Immature natural killer cell (primary cell): ENCODE results near the gene EPS8. TPM values are rescaled to one million over a fixed set of nuclear protein-coding genes. Genes with fewer than 3 reads are reported as not detected.

ENCODE experiments used
- DNase-seq, 3 donors: peaks; one replicate each; pipeline ENCODE4 v3.0.0; 2022; ENCODE audit warnings: mixed read lengths in 1 of 3
- H3K27ac Mint-ChIP-seq, 6 donors: one replicate each; pipeline ENCODE4 v1.8.0; 2020; ENCODE audit warnings: mixed read lengths in 6 of 6, mild to moderate bottlenecking in 5 of 6, inconsistent platforms in 4 of 6, moderate library complexity in 3 of 6
- H3K27me3 Mint-ChIP-seq, 3 donors: one replicate each; pipeline ENCODE4 v1.8.0; 2020 to 2021; ENCODE audit warnings: low read depth in 3 of 3, mild to moderate bottlenecking in 3 of 3, mixed read lengths in 3 of 3, moderate library complexity in 3 of 3, inconsistent platforms in 1 of 3
- H3K36me3 Mint-ChIP-seq, 3 donors: one replicate each; pipeline ENCODE4 v1.8.0; 2020; ENCODE audit warnings: mixed read lengths in 3 of 3, inconsistent platforms in 2 of 3, mild to moderate bottlenecking in 2 of 3
- H3K4me1 Mint-ChIP-seq, 2 donors: one replicate each; pipeline ENCODE4 v1.8.0; 2020; ENCODE audit warnings: inconsistent platforms in 2 of 2, mild to moderate bottlenecking in 2 of 2, mixed read lengths in 2 of 2, moderate library complexity in 1 of 2
- H3K4me3 Mint-ChIP-seq, 5 donors: one replicate each; pipeline ENCODE4 v1.8.0; 2020; ENCODE audit warnings: mild to moderate bottlenecking in 5 of 5, mixed read lengths in 5 of 5, inconsistent platforms in 3 of 5, moderate library complexity in 3 of 5
- H3K9me3 Mint-ChIP-seq, 6 donors: one replicate each; pipeline ENCODE4 v1.8.0; 2020; ENCODE audit warnings: mild to moderate bottlenecking in 6 of 6, mixed read lengths in 6 of 6, inconsistent platforms in 4 of 6, moderate library complexity in 3 of 6
- polyA plus RNA-seq, 3 donors: library from polyadenylated mRNA; unstranded; fragments of 300-500 nt; fragmentation: Illumina TruSeq; gene quantifications; one replicate each; pipeline ENCODE4 v1.2.3, GENCODE V29; 2021

The EPS8 gene
- polyA plus RNA-seq, 3 donors from 2014 or later, result 0.24 to 2.8 (median 2.0) TPM

DNA sequence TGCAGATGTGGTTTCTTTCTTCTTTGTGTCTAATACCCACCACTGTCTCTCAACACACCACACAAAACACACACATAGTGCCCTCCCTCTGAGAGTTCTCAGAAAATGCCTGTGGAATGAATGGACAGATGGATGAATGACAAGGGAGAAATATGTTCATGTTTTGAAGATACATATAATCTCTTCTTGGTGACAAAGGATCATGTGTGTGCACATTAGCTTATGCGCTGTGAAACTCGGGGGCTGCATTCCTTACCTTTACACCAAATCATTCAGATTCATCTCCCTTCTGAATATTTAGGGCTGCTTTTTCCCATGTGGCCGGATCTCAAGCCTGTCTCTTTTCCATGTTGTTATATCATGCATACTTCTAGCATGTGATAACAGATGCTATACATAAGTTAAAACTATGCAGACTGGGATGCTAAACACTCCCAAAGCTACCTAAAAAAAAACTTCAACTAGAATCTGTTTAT is 111.4 kb downstream of the EPS8 start:
- Mint-ChIP-seq H3K27me3 (no peaks in the 10 kb centered on the region), H3K9me3 (no peaks in the 10 kb centered on the region), H3K27ac (no peak overlapping the region), H3K36me3 (no peaks in the 10 kb centered on the region), H3K4me1 (no peaks in the 10 kb centered on the region), H3K4me3 (no peak overlapping the region)
- DNase-seq, result no peak

DNA sequence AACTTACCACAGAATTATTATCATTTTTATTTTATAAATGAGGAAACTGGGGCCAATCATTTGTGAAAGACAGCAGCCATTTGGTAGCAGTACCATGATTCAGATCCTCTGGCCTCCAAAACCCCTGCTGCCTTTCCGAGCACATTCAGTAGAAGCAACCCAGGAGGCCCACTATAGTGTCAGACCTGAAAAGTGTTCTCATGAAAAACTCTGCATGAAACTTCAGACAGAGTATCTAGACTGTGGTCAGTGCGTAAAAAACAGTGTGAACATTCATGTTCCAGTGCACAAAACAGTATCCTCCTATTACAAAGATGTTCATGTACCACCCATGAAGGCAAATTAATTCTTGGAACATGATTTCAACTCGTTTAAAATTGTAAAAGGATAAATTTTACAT is 112.0 kb downstream of the EPS8 start:
- Mint-ChIP-seq H3K27ac (no peak overlapping the region), H3K36me3 (no peaks in the 10 kb centered on the region), H3K27me3 (no peaks in the 10 kb centered on the region), H3K9me3 (no peaks in the 10 kb centered on the region), H3K4me3 (no peak overlapping the region), H3K4me1 (no peaks in the 10 kb centered on the region)
- no peak for DNase-seq

DNA sequence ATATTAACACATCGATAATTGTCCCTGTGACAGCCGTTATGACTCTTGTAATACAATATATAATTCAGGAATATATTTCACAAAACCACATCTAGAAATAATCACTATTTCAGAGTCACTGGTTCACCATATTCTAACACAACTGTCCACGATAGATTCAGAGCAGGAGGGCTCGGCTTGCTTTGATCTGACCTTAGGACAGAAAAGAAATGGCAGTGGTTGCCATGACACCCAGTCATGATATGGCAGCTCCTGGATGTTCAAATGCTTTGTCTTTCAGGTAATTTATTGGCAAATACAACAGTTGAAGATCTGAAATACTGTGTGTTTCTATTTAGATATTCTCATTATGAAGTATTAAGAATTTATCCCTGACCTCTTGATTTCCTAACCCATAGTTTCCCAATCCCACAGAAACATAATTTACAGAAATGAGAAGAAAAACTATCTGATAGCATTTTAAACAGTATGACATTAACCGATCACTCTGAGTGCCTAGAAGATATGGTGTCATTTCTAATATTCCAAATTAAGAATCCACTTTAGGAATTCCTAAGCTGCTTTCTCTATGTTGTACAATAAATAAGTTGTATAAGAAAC is 116.4 kb downstream of the EPS8 start:
- H3K4me1 Mint-ChIP-seq, result no peaks in the 10 kb centered on the region
- no peaks in the 10 kb centered on the region for H3K36me3 Mint-ChIP-seq
- no peak for DNase-seq
- H3K9me3 Mint-ChIP-seq, result no peaks in the 10 kb centered on the region
- H3K27ac Mint-ChIP-seq, result no peak overlapping the region
- no peak overlapping the region for H3K4me3 Mint-ChIP-seq
- no peaks in the 10 kb centered on the region for H3K27me3 Mint-ChIP-seq

DNA sequence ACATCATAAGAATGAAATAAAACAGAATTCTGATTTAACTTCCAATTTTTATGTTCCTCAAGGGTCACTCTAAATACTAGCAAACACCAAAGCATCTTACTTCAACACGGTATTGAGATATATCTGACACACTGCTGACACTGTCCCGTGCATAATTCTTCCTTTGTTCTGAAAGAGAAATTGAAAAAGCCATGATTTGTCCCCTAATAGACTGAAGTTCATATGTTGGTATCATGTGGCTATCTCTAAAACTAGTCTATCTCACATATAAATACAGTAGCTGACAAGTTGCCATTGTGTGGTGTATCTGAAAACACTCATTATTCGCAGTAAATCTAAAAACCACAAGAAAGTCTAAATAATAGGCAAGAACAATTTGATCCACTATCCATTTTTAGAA is 118.4 kb downstream of the EPS8 start:
- Mint-ChIP-seq H3K36me3 (no peaks in the 10 kb centered on the region), H3K4me3 (no peak overlapping the region), H3K9me3 (no peaks in the 10 kb centered on the region), H3K27me3 (peaks cover 0 to 2% (median 0%) of the 10 kb centered on the region in 3 donors), H3K4me1 (no peaks in the 10 kb centered on the region), H3K27ac (no peak overlapping the region)
- no peak for DNase-seq

DNA sequence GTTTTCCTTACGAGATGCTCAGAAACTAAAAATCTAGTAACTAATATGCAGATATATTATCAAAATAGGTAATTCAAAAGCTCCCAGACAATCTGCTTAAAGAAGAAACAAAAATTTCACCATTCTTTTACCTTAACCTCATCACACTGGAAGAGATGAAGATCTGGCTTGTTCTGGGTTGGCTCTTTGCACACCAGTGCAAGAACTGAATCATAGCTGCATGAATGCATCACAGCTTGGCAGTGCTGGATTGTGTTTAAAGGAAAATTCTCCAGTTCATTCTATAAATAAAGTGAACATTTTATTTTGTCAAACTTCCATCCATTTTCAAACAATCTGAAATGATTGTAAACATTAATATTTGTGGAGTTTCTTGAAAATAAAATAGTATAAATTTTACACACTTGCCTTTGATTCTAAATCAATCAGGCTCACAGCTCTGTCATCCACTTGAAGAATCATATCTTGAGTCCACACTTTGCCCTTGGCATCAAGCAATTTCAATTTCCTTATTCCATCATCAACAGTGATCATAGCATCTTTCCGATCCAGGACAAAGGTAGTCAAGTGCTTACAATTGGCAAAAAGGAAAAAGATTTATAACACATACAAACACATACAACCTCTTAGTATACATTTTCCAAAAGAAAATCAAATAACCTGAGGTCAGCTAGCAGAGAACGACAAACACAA is 119.8 kb downstream of the EPS8 start:
- Mint-ChIP-seq H3K36me3 (no peaks in the 10 kb centered on the region), H3K4me3 (no peak overlapping the region), H3K9me3 (no peaks in the 10 kb centered on the region), H3K4me1 (no peaks in the 10 kb centered on the region), H3K27ac (no peak overlapping the region), H3K27me3 (peaks cover 0 to 2% (median 0%) of the 10 kb centered on the region in 3 donors)
- no peak for DNase-seq

DNA sequence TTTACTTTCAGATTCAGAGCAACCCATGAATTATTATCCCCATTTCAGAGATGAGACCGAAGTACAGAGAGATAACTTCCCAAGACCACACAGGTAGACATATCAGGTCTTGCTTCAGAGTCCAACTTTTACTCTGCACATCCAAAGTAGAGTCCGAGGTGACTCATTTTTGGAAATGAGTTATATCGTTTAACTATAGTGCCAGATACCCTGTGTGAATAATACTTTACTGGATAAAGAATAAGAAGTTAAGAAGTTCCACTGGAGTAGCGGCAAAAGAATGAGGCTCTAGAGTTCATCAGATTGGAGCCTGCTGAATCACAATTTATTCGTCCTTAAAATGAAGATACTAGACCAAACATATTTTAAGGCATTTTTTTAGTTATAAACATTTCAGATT is 124.7 kb downstream of the EPS8 start:
- Mint-ChIP-seq H3K27me3 (peaks cover 0 to 2% (median 2%) of the 10 kb centered on the region in 3 donors), H3K4me3 (no peak overlapping the region), H3K36me3 (no peaks in the 10 kb centered on the region), H3K4me1 (no peaks in the 10 kb centered on the region), H3K27ac (no peak overlapping the region), H3K9me3 (no peaks in the 10 kb centered on the region)
- DNase-seq, result no peak

DNA sequence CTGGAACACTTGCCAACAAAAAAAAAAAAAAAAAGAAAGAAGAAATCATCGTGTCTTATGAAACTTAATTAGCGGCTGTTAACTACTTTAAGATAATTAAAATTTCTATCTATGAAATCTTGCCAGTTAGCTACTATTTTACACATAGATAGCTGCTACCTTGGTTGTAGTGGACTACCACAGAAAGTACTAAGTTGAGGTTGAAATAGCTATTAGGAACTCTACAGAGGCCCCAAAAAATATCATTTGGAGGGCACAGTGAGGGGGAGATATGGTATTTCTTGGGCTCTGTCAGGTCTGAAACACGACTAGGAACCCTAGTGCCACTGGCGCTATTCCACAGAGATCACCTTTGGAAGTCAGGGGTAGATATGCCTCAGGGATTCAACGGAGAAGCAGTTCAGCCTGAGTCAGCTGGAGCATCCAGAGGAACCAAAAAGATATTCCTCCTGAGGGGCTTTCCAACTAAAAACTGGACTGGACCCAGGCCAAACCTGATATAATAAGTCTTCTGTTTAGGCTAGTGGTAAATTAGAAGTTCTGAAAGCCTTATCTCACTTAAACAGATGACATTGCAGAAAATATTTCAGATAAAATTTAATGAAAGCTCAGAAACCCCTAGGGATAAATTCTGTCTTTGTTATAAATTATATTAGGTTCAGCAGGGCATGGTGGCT is 126.1 kb downstream of the EPS8 start:
- peaks cover 0 to 2% (median 2%) of the 10 kb centered on the region in 3 donors for H3K27me3 Mint-ChIP-seq
- no peak overlapping the region for H3K4me3 Mint-ChIP-seq
- no peaks in the 10 kb centered on the region for H3K36me3 Mint-ChIP-seq
- H3K27ac Mint-ChIP-seq, result no peak overlapping the region
- no peaks in the 10 kb centered on the region for H3K9me3 Mint-ChIP-seq
- no peaks in the 10 kb centered on the region for H3K4me1 Mint-ChIP-seq
- no peak for DNase-seq

DNA sequence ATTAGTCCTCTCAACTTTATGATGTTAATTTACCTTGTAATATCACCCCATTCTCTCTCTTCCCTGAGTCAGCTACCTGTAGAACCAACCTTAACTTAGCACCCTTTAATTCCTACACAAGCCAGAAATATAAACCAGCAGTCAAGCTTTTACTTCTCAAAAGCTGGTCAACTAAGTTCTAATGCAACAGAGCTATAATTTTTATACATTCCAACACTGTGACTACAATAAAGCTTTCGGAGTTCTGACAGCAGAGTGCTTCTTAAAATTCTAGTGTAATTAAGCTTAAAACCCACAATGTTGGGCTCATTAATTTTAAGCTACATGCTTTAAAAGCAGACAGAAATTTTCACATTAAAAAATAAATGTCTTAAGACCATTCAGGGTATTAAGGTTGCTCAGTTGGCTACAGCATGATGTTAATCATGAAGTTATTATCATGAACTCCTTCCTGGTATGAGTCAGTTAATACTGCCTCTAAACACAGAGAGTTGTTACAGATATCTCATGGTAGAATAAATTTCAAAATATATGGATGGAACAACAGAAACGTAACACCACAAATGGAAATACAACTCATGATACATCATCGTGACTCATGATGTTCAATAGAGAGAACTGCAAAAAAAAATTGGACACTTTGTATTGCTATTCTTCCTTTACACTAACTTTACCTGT is 126.7 kb downstream of the EPS8 start:
- Mint-ChIP-seq H3K9me3 (no peaks in the 10 kb centered on the region), H3K4me3 (no peak overlapping the region), H3K27me3 (peaks cover 0 to 4% (median 2%) of the 10 kb centered on the region in 3 donors), H3K27ac (no peak overlapping the region), H3K36me3 (no peaks in the 10 kb centered on the region), H3K4me1 (no peaks in the 10 kb centered on the region)
- DNase-seq, result no peak

DNA sequence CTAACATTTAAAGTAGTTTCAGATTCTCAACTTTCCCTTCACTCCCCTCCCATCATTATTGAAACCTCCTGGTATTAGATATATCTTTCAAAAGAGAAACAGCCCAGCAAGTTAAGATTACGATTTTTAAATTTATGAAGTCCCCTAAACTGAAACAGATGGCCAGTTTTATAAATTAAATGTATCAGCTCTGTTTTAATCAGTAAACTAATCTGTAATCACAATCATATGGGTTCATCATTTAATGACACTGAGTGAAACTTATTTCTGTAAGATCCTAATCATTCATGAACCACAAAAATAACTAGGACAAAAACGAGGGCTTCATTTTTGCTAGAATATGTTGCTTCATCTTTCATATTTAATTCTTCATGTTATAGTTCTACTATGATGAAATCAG is 137.8 kb downstream of the EPS8 start:
- no peak for DNase-seq
- H3K4me1 Mint-ChIP-seq, result no peaks in the 10 kb centered on the region
- H3K27ac Mint-ChIP-seq, result no peak overlapping the region
- H3K36me3 Mint-ChIP-seq, result no peaks in the 10 kb centered on the region
- H3K9me3 Mint-ChIP-seq, result no peaks in the 10 kb centered on the region
- no peak overlapping the region for H3K4me3 Mint-ChIP-seq
- H3K27me3 Mint-ChIP-seq, result peaks cover 0 to 6% (median 1%) of the 10 kb centered on the region in 3 donors

DNA sequence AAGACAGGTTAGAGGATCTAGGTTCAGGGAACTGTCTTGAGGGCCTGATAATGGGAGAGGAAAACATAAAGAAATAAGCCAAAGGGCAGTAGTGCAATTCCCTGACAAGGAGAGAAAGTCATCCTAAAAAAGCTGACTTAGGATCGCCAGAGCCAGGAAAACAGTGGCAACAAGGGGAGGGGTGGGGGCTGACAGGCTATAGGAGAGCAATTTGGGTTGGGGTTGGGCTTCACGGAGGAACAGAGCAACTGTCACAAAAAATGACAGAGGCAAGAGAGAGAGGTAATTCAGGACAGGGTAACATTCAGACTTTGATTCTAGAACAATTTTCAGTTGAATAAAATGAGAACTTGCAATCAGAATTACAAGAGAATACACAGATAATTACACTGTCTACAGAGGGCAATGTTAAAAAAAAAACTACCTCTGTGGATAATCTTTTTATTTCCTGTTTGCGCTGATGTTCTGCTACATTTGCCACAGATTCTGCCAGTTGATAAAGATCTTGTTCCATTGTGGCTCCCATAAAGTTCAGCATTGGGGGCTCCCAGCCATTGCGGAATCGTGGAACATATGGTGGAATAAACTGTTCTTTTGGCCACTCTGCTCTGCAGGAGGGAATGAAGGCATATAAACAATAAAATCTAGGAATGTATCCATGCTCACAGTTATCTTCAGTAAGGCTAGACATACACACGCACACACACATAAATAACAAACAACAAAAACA is 138.6 kb downstream of the EPS8 start:
- no peak for DNase-seq
- H3K4me3 Mint-ChIP-seq, result no peak overlapping the region
- no peaks in the 10 kb centered on the region for H3K4me1 Mint-ChIP-seq
- H3K9me3 Mint-ChIP-seq, result no peaks in the 10 kb centered on the region
- no peaks in the 10 kb centered on the region for H3K36me3 Mint-ChIP-seq
- H3K27me3 Mint-ChIP-seq, result peaks cover 0 to 6% (median 1%) of the 10 kb centered on the region in 3 donors
- H3K27ac Mint-ChIP-seq, result no peak overlapping the region

DNA sequence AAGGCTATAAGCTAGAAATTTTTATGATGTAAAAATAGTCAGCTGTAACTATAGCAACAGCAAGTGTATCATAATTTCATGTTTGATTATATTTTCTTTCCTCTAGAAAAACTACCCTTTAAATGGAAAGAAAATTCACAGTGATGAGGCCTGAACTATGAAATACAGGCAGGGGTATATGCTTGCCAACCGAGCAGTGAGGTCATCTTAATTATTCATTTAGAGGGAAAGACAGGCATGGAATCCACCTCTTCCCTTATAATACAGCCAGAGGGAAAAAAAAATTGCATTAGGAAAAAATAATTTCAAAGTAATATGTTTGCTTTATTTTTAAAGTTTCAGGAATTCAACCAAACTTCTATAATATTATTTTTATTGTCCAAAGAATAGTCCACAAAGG is 139.8 kb downstream of the EPS8 start:
- Mint-ChIP-seq H3K4me1 (no peaks in the 10 kb centered on the region), H3K36me3 (no peaks in the 10 kb centered on the region), H3K4me3 (no peak overlapping the region), H3K27me3 (peaks cover 0 to 6% (median 1%) of the 10 kb centered on the region in 3 donors), H3K27ac (no peak overlapping the region), H3K9me3 (no peaks in the 10 kb centered on the region)
- DNase-seq, result no peak

DNA sequence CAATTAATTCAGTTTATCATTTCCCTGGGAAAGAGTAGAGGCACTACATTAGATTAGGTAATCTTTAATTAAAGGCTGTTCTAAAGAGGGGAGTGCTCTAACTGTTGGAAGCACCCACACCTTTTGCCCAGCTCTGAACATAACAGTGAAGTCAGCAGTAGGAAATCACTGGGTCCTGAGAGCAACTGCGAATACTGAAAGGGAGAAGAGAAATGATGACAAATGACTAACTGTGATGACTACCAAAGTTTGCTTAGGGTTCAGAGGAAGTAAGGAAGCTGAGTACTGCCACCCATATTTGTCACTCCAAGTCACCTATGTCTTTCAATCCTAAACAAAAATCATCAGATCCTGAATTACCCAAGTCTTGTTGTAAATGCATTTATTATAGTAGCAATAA is 140.6 kb downstream of the EPS8 start:
- Mint-ChIP-seq H3K4me1 (no peaks in the 10 kb centered on the region), H3K27me3 (peaks cover 0 to 5% (median 1%) of the 10 kb centered on the region in 3 donors), H3K36me3 (no peaks in the 10 kb centered on the region), H3K4me3 (no peak overlapping the region), H3K27ac (no peak overlapping the region), H3K9me3 (no peaks in the 10 kb centered on the region)
- no peak for DNase-seq

DNA sequence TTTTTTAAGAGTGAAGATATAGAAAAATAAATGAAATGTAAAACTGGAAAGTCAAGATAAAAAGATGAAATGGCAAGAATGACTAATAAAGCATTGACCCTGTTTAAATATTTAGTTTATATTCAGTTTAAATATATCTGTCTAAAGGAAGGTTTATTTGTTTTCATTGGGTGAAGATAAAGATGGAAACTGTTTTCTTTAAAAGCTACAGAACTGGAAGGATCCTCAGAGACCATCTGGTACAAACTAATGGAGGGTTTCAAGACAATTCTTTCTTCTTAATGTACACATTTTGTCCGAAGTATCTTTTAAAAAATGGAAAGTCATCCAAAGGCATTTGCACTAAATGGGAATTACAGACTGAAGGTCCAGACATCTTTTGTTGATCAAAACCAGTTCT is 142.6 kb downstream of the EPS8 start:
- H3K4me3 Mint-ChIP-seq, result no peak overlapping the region
- peaks cover 0 to 3% (median 0%) of the 10 kb centered on the region in 6 donors for H3K9me3 Mint-ChIP-seq
- no peaks in the 10 kb centered on the region for H3K36me3 Mint-ChIP-seq

More for the DNA sequence above, 142.6 kb downstream of the EPS8 start:
- Mint-ChIP-seq H3K27me3 (peaks cover 0 to 3% (median 2%) of the 10 kb centered on the region in 3 donors), H3K27ac (no peak overlapping the region), H3K4me1 (no peaks in the 10 kb centered on the region)
- DNase-seq, result no peak
